GM19372 (cell line): ENCODE data around the gene ANO2.

Experiments
- ATAC-seq: cut with Tn5 transposase; IDR thresholded peaks from one replicate; pipeline ENCODE4 v1.9.1; 2021; ENCODE audit warnings: mild to moderate bottlenecking, low read depth, moderate library complexity; ENCODE audit not compliant: unreplicated experiment

The ANO2 gene

DNA sequence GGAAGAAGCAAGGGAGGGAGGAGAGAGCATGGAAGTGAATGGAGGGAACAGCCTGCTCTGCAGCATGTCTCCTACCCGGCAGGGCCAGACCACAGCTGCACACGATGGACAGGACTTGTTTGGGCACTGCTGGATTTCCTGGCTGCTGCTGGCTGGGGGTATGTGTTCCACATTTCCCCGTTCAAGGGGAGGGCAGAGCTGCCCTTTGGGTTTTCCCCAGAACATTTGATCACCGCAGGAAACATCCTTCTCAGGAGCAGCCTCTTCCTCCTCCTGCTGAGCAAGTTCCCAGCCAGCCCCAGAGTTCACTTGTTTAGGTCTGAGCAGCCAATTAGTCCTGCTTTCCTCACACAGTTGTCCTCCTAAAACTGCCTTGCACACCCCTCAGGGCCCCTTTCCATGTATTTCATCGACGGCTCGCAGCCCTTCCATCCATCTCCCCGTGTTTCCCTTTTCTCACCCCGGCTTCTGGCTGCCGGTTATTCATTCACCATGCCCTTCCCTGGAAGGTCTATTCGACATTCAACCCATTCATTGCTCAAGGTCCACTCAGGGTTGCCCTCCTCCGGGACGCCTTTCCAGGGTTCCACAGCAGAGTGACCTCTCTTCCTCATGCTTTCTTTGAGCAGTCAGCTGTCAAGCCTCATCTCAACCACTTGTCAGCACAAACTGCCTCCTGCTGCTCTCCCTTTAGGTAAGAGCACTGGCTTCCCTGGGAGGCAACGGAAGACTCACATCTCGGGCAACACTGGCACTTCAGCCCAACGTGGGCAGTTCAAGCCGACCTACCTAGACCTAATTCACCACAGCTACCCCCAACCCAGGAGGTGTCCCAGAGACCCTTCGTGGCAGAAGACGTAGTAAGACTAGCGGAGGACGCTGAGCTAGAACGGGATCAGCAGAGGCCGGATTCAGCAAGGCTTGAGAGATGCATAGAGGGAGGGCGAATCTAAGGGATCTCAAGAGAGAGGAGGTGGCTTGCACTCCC is 20.1 kb upstream of the ANO2 start:
- no peak for ATAC-seq

DNA sequence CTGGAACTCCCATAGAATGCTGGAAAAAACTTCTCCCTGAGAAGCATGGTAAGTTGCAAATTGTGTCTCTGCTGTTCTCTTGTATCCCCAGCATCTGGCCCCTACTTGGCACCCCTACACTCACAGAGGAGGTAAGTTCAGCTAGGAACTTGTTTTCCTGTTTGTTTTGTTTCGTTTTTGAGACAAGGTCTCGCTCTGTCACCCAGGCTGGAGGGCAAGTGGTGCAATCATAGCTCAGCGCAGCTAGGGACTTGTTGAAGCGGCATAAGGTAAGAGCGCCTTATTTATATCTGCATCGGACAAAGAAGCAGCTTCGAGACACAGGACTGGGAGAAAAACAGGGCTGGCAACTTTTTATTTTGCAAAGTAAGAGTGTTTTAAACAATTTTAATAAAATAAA is 18.5 kb upstream of the ANO2 start:
- ATAC-seq = no peak

GRCh38 chr12:5960783-5961182 is 15.7 kb upstream of the ANO2 start:
- ATAC-seq = no peak

DNA sequence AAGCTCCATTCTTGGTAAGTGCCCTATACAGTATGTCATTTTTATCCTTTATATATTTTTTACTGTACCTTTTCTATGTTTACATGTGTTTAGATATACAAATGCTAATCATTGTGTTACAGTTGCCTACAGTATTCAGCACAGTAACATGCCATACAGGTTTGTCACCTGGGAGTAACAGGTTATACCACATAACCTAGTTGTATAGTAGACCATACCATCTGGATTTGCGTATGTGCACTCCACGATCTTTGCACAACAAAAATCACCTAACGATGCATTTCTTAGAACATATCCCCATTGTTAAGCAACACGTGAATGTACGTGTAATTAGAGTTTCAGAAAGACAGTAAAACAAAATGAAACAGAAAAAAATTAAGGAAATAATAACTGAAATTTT is 11.9 kb upstream of the ANO2 start:
- ATAC-seq = no peak

DNA sequence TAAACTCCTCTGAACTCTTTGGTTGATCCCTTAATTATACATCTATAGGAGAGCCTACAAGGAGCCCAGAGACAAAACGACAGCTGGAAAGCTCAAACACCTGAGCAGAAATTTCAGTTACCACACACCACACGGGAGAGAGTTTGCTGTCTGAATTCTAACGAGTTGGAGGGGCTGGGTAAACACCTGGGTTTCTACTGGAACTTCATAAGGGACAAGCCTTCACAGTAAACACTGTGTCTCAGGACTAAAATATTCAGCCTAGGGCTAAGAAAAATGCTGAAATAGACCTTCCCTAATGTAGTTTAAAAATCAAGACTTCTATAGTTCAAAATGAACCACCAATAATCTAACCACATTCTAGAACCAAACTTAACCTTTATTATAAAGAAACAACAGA is 9.6 kb upstream of the ANO2 start:
- ATAC-seq = no peak

DNA sequence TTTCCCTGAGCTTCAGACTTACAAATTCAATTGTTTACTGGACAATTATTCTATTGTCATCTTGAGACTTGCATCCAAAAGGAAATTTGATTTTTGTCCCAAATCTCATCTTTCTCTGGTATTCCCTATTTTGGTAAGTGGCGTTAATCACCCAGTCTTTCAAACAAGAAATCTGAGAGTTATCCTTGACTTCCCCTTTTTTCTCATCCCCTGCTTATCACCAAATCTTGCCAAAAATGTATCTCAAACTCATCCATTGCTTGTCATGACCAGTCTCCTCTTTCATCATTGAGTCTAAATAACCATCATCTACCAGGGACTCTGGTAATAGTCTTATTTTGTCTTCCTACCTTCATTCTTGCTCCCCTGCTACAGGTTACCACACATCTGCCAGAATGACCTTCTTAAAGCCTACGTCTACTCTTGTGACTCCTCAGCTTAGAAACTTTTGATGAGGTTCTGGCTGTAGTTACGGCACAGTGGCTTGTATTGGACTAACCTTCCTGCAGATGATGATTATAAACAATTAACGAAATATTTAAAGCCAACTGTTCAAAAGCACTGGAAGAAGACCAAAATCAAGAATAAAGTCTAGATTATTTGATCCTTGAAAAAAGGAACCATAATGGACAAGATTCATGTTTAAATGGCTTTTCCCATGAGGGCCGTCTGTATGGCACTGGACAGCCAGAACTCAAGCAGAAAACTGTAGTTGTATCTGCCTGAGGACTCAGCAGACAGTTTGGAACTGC is 9.0 kb upstream of the ANO2 start:
- no peak for ATAC-seq

DNA sequence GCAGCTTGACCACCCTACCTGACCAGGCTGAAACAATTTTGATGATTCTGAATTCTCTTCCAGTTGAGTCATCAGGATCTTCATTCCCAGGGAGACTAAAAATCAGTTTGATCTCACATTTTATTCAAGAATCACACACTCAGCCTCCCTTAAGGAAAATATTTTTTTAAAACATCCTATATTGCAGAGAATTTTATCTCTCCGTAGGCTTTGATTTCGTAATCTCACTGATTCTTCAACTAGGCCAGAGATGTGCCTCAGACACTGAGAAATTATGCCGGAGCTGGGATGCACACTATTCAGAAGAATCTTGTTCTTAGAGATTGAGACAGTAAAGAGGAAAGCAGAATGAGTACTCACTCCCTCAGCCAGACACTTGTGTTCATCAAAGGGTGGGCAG is 7.0 kb upstream of the ANO2 start:
- no peak for ATAC-seq

- ATAC-seq = no peak
These were observed 3.6 kb upstream of the ANO2 start for GRCh38 chr12:5948696-5949095.

- no peak for ATAC-seq
These were observed 1.9 kb upstream of the ANO2 start for GRCh38 chr12:5947006-5947405.

DNA sequence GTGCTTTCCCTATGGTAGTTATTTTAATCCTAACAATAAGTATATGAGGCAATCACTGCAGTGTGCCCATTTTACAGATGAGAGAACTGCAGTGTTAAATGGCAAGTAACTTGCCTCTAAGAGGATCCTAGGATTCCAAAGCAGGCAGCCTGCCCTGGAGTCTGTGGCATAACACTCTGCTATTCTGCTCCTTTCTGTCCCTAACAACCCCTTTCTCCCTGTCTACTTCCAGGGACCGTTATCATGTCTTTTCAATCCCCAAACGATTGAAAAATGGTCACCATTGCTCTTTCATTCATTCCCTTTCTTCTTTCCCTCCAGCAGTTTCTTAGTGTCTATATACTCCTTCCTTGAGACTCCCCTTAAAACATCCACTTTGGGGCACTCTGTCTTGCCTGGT is 1.3 kb upstream of the ANO2 start:
- ATAC-seq = no peak

GRCh38 chr12:5944688-5945070 is 380 bp downstream of the ANO2 start:
- ATAC-seq = no peak

DNA sequence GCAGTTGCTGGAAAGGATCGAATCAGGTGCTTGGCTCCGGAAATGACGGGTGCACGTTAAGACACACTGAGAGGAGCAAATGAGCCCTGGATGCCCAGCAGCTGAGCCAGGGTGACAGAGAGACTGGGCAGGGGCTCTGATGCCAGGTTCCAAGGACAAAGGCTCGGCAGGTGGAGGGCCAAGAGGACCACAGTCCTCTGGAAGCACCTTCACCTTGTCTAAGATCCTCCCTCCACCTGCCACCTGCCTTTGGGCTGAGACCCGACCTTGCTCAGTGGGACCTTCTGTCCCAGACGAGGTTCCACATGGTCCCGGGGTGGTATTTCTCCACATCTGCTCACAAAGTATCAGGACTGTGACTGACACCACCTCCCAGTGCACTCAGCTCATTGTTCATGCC is 1.0 kb downstream of the ANO2 start:
- ATAC-seq = no peak

DNA sequence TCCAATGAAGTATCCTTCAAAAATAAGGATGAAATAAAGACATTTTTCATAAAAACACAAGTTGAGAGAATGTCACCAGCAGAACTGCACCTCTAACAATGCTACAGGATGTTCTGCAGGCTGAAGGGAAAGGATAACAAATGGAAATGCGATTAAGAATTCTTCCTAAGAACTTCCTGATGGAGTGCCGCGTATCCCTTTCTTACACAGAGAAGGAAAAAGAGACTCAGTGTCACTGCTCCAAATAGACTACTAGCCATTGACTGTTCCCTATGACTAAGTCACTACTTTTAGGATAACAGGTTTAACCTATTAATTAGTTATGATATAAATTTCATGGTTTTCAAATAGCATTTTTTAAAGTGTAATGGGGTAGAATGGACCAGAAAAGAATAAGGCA is 3.2 kb downstream of the ANO2 start:
- no peak for ATAC-seq

DNA sequence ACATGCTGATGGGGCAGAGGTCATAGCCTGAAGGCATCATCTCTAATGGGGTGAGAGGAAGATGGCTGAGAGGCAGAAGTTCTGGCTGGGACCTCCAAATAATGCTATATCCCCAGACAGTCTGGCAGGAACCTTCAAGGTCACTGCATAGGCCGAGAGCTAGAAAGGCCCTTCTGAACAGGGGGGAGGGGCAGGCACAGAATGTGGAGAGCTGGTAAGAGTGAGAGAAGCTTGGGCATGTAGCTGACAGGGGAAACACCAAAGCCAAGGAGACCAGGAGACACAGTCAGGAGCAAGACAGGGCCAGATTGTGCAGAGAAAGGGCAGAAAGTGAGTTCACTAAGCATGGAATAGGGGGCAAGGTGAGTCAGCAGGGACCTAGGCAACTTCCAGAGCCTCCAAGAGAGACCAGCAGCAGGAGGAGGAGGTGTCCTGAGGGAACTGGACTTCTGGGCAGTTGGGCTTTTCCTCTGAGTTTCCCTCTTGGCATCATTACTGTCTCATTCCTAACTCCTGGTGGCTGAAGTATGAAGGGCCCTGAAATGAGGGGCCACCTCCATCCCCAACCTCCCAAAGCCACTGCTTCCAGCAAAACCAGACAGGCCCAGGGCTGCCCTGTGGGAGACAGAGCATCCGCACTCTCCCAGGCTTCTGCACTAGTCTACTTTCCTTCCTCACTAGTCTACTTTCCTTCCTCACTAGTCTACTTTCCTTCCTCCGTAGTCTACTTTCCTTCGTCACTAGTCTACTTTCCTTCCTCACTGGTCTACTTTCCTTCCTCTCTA is 17.1 kb downstream of the ANO2 start:
- no peak for ATAC-seq

GRCh38 chr12:5925646-5926045 is 19.4 kb downstream of the ANO2 start:
- ATAC-seq = no peak

DNA sequence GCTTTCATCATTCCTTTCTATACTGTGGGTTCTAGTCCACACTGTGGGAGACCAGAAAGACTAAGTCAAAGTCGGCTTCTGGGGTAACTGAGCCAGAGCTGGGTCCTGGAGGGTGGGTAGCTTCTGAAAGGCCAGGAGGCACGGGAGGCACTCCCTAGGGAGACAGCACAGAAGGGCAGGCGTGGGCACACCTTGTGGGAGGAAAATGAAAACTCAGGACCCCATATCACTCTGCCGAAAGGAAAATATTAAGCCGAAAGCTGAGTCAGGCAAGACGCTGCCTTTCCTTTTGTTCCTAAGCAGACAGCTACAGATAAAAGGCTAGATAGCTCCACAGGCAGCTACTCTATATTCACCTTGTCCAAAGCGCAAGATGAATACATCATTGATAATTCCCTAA is 20.7 kb downstream of the ANO2 start:
- ATAC-seq = no peak

DNA sequence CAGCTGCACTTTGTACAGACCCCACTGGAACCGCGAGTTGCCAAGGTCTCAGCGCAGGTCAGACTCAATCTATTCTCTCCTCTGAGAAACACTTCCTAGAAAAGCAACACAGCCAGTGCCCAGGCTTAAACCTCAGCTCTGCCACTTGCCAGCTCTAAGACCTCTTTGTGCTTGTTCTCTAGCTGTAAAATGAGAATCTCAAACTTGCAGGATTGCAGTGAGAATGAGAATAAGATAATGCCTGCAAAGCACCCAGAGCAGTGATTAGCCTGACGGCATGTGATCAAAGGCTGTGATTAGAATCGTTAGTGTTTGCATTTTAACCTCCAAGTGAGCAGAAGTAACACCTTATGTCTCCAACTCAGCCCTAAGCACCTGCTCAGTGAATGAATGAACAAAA is 21.3 kb downstream of the ANO2 start:
- ATAC-seq = no peak

- ATAC-seq = no peak
These were observed 21.9 kb downstream of the ANO2 start for GRCh38 chr12:5923043-5923605.

DNA sequence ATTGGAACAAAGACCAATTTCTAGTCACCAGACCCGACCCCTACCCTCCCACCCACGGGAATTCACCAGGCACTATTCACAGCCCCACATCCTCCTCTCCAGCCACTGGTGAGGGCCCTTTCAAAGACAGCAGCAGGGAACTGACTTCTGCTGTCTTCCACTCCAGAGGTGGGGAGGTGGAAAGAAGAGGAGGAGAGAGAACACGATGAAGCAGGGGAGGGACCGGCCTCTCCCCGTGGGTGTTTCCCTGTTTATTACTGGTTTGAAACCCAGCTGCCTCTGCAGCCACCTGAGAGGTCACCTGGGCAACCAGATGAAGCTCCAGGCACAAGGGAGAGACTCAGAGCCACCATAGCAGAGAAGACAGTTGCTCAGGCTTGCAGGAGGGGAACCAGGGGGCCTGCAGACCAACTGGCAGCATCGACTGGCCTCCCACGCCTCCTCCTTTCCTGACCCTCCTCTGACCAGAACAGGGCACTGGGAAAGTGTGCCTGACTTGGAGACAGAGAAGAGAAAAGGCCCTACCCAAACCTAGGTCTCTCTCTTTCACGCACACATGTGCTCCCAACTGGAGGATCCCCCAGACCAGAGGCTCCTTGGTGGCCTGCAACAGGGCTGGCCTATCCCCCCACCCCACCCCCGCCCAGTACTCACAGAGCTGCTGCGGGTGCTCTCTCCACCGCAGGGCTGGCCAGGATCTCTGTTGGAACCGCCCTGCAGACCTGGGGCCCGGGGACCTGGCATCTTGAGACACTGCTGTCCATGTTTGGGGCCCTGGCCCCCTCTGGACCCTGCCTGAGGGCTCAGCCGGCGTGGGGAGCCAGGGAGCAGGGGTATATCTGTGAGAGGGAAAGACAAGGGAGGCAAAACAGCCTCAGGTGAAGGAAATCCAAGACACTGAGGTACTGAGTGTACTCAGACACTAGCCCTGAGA is 22.8 kb downstream of the ANO2 start:
- no peak for ATAC-seq
